Uterus (tissue), 2 donors: ENCODE results near the gene APPL2.

ENCODE experiments used
- CTCF ChIP-seq, 4 experiments: fragments of 200-600 bp in 2 of 4; fragments of 450-650 bp in 2 of 4; sonication (generic) in 2 of 4; IDR thresholded peaks; one replicate each; pipeline ENCODE4 v1.5.1; 2016 to 2019; ENCODE audit warnings: antibody characterized with exemption in 4 of 4, mild to moderate bottlenecking in 2 of 4, moderate library complexity in 1 of 4
- POLR2A ChIP-seq, 2 donors: fragments of 450-650 bp; IDR thresholded peaks; one replicate each; pipeline ENCODE4 v1.6.1; 2016; ENCODE audit warnings: antibody characterized with exemption in 2 of 2, mild to moderate bottlenecking in 1 of 2, moderate library complexity in 1 of 2

GRCh38 chr12:105194947-105195346, 41.0 kb downstream of the APPL2 start:
- TF ChIP-seq CTCF (IDR thresholded peaks at IDR 0.05) (no peak), POLR2A (IDR thresholded peaks at IDR 0.05) (no peak)
